Activated gamma-delta T cell treated with Interleukin-2 at 50 U/mL for 16 hours (primary cell): ENCODE results near the gene ITGB4.
A peak's percentile ranks its signal among the peaks of the same experiment; 100 is the strongest.

Experiments used
- DNase-seq: peaks from one replicate; pipeline ENCODE4 v3.0.0-alpha.2; 2020

ITGB4 gene

DNA sequence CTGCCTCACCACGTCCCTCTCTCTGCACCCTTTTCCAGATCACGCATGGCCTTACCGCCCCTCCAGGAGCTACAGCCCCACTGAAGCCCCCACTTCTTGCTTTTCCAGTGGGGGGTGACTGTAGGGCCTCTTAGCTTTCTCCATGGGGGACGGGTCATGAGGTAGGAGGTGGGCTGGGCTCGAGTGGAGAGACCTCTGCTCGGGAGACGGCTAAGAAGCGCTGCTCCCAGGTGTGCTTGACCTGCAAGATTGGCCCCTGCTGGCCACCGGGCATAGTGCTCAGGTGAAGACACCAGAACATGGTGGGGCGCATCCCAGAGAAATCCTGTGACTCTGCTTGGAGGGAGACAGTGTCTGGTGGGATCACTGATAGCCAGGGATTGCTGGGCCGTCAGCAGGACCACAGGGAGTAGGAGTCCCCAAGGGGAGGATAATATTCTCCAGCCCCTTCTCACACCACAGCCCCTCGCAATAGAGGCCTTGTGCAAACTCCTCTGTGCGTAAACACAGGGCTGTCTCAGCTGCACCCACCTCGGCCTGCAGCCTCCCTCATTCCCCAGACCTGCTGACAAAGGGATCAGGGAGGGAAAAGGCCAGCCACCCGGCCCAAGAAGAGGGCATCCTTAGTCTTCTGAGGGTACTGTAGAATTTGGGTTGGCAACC lies 52.7 kb downstream of the ITGB4 start:
- no peak for DNase-seq

DNA sequence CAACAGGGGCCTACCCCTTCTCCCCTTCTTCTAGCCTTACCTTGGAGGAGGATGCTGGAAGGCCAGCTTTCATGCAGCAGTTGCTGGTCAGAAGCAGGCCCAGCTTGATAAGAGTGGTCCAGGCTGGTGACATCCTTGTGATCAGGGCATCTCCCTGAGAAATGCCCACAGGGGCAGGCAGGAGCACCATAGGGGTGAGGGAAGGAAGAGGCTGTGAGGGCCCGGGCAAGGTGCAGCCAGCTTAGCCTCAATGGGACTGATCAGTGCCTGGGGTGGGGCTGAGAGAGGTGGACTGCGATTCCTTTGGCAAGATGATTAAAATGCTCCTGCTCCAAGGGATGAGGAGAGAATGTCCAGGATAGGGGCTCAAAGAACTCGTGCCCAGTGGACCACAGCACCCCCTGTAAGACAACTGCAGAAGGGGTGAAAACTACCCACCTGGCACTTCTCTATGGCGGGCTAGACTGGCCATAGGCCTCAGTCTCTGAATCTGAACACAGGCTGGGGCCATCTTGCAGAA lies 53.3 kb downstream of the ITGB4 start:
- no peak for DNase-seq

- DNase-seq = no peak
Observed at GRCh38 chr17:75774991-75775668, 53.9 kb downstream of the ITGB4 start.

DNA sequence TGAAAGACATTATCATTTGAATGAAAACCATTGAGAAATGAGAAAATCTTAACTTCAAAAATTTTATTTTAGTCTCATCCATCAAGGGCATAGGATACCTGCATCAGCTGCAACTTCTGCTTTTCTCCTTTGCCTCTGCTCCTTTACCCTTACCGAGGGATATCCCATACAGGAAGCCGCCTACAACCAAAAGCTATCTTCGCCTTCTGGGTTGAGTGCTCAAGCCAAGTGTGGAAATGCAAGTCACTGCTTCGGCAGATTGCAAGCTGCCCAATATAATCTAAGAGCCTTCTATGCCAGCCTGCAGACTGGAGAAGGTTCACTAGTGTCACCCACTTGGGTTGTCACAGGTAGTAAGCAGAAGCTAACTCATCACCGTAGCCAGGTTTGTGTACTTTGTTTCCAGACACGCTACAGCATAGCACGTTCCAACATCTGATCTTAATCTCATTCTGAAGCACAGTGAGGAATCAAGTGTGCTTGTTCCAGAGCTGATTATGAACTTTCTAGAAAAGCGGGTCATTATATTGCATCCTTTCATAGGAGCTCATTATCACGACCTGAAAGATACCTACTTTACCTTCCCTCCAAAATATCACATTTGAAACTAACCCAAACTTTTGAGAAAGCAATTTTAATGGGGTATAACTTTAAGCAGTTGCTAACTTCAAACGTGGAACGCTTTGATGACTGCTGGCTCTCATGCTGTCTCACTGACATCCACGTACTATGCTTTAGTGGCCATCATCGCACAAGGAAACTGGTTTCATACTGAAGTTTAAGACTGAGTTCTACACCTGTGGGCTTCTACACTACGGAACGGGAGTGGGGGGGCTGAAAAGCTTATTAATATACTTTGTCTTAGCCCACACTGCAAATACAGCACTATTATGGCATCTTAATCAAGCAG lies 55.4 kb downstream of the ITGB4 start:
- no peak for DNase-seq

- DNase-seq = no peak
Observed at GRCh38 chr17:75777296-75777922, 56.1 kb downstream of the ITGB4 start.

GRCh38 chr17:75778066-75778860 lies 57.0 kb downstream of the ITGB4 start:
- peak; percentile 23 for DNase-seq

- DNase-seq = no peak
Observed at GRCh38 chr17:75778861-75779249, 57.6 kb downstream of the ITGB4 start.

DNA sequence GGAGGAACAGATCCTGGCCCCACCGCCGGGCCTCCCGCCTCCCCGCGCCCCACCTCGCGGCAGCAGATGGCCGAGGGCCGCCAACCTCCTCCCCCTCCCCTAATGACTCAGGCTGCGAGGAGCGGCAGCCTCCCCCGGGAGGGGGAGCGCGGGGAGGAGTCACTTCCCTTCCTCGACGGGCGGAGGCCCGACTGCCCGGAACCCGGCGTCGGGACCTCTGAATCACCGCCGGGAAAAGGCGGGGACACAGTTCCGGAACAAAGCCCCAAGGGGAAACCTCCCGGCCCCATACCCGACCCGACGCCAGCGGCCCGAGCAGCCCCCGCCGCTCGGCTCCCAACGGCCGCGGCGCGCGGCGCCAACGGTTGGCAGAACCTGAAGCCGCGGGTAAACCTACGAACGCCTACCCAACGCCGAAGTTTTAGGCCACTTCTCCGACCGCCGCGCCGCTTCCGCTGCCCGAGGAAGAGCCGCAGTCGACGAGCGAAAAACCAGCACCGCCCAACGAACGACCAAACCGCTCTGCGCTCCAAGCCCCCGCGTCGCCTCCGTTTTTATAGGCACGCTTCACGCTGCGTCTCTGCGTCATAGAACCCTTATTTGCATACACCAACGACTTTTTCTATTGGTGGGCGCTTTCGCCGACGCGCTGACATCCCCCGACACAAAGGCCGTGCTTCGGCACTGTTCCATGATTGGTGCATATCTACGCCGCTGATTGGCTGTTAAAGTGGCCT lies 58.2 kb downstream of the ITGB4 start:
- DNase-seq = peak; percentile 93

DNA sequence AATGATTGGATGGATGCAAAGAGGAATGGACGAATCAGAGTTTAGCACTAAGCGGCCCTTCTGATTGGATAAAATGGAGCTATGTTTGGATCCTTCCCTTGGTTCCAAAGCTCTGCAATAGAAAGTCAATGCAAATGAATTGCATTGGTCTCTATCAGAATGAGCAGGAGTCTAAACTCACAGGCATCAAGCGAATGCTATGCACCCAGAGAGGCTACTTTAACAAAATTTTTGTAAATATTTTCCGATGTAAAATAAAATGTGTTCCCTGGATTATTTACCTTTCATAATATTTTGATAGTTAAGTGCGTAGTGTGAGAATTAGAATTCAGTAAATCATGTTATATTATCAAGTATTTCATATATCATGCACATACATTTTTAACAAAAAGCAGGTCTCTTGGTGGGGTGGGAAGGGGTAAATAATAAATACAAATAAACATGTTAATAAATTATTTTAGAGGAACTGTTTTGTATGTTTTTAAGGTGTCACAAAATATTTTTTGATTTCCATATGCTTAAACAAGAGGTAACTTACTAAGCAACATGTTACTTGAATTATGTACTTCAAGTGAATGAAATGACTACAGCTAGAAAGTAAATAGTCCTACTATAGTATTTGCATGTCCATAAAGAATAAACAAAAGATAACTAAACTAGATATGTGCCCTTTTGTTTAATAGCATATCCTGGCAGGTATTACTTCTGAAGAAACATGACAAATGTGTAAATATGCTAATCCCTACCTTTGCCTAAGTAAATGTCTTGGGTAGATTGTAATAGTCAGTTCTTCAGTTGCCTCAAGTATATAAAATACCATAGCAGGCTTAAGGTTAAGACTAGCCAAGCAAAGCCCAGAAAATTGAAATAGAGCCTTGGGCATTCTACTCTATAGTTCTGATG lies 59.0 kb downstream of the ITGB4 start:
- DNase-seq = no peak

- DNase-seq = no peak
Observed at GRCh38 chr17:75783069-75783783, 62.0 kb downstream of the ITGB4 start.

- DNase-seq = no peak
Observed at GRCh38 chr17:75783803-75784472, 62.7 kb downstream of the ITGB4 start.

DNA sequence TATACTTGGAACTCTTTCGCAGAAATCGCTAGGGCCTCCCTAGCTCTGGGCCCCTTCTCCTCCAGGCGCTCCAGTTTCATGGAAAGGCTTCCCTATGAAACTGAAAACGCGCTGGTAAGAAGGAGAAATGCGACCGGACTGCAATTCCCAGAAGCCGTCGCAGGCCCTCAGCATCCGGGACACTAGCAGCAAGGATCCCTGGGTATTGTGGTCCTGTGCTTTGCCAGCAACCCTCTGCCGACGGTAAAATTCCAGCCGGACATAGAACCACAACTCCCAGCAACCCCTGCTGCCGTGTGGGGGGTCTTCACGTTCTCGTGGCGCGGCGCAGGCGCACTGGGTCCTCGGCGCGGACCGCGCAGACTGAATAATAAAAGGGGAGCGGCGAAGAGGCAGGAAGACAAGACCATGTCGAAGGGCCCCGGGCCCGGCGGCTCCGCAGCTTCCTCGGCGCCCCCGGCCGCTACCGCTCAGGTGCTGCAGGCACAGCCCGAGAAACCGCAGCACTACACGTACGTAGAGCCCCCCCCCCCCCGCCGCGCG lies 63.3 kb downstream of the ITGB4 start, which contains the start of gene UNK:
TSS of gene UNK (plus strand) at position 334 of the 543 bp plus-strand sequence. CDS start at position 409, 75 bp downstream.
- peak; percentile 95 for DNase-seq

GRCh38 chr17:75785016-75785890 lies 64.0 kb downstream of the ITGB4 start:
- DNase-seq = peak; percentile 86

GRCh38 chr17:75791254-75791653 lies 70.0 kb downstream of the ITGB4 start:
- no peak for DNase-seq

- DNase-seq = no peak
Observed at GRCh38 chr17:75793460-75793859, 72.2 kb downstream of the ITGB4 start.

- DNase-seq = no peak
Observed at GRCh38 chr17:75795820-75796607, 74.8 kb downstream of the ITGB4 start.

- no peak for DNase-seq
Observed at GRCh38 chr17:75799402-75799801, 78.1 kb downstream of the ITGB4 start.
